ENCODE results near the gene TMPRSS9.
"Not testable (repeated sequence)": the region's sequence is repeated elsewhere in the genome, so short reads cannot be mapped to it uniquely, and the experiment has no call there.

Gene TMPRSS9

DNA sequence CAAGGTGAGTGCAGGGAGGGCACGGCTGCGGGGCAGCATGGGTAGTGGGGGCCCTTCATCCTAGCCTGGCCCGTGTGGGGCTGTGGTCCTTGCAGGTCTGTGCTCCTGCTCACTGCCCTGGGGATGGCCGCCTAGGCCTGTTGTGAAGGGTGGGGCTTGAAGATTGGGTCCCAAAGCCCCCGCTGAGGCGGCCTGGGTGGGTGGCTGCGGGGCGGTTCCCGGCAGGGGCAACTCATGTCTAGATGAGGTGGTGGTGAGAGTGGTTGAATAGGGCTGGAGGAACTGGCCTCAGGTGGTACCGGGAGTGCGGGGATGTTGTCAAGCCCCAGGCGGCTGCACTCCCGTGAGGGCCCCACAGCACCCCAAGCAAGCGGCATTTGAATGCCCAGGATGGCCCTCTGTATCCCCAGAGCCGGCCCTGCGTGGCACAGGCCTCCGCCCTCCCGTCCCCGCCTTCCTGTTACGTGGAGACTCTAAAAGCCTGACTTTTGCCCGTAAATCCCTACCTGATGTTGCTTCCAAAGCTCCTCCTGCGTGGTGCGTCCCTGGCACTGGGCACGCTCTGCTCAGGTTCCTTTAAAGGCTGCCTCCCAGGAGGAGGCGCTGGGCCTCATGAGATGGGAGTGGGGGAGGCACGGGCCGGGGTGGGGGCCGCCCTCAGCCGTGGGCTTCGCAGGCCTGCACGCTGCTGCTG, 16.6 kb upstream of the TMPRSS9 start:
- DNase-seq: no peak

DNA sequence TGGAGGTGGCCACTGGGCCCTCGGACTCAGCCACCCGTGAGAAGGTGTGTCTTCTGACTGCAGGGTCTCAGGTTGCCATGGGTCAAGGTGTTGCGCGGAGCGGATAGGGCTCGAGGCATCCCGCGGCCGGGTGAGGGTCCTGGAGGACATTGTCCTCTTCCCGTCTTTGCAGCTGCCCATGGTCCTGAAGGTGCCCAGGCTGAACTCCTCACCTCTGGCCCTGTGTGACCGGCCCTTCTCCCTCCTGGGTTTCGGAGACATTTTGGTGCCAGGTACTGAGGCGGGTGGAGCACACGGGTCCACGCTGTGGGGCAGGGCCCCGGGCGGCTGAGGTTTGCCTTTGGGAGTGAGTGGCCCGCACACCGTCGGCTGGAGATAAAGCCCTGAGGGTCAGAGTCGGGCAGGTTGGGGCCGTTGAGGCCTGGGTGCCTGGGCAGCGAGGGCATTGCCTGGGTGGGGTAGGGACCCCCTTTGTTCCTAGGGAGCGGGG, 15.6 kb upstream of the TMPRSS9 start:
- DNase-seq: no peak

DNA sequence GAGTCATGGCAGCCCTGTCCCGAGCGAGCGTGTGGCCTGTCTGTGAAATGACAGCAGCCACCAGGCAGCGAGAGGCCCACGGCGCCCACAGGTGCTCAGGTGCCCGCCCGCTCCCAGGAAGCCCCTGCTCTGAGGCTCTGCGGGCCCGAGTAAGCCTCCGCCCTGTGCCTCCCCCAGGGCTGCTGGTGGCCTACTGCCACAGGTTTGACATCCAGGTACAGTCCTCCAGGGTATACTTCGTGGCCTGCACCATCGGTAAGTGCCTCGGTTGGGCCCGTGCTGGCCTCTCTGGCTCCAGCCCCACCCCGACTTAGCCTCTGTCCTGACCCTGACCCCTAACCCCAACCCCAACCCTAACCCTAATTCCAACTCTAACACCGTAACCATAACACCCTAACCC, 15.0 kb upstream of the TMPRSS9 start:
- no peak for DNase-seq

DNA sequence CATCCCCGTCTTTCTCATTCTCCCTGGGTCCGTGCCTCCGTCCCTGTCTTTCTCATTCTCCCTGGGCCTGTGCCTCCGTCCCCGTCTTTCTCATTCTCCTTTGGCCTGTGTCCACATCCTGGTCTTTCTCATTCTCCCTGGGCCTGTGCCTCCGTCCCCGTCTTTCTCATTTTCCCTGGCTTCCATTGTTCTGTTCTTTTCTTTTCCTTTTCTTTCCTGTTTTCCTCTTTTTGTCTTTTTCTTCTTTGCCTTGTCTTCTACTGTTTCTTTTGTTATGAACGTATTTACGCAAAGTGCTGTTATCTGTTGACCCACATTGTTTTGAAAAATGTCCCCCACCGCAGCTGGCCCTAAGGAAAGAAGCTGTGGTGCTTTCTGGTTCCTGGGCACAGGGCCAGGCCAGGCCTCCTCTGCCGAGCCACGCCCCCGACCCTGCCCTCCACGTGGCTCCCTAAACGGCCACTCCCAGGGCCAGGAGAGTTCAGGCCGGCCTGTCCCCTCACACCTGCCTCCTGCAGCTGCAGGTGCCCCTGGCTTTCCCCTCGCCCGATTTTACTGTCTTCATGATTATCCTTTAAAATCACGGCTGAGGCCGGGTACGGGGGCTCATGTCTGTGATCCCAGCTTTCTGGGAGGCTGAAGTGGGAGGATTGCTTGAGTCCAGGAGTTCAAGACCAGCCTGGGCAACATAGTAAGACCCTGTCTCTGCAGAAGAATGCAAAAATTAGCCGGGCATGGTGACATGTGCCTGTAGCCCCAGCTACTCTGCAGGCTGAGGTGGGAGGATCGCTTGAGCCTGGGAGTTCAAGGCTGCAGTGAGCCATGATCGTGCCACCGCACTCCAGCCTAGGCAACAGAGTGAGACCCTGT, 14.0 kb upstream of the TMPRSS9 start:
- no peak for DNase-seq

DNA sequence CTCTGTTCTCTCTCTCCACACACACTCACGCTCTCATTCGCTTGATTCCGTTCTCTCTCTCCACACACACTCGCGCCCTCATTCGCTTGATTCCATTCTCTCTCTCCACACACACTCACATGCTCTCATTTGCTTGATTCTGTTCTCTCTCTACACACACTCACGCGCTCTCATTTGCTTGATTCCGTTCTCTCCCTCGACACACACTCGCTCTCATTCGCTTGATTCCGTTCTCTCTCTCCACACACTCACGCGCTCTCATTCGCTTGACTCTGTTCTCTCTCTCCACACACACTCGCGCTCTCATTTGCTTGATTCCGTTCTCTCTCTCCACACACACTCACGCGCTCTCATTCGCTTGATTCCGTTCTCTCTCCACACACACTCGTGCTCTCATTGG, 10.2 kb upstream of the TMPRSS9 start:
- DNase-seq: not testable (repeated sequence)

DNA sequence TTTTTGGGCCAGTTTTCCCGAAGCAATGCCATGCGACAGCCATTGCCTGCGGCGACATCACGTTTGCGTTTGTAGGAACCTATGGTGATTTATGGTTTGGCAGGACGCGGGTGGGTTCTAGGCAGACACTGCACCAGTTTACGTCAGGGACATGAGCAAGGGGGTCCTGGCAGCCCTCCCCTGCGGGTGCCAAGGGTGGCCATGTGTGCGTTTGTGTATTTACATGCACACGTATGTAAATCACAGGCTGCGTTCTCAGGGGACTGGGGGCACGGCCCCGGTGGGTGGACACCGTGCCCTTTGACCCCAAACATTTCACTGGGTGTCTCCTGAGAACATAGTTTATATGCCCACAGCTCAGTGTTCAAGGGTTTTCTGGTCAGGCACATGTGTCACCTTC, 9.4 kb upstream of the TMPRSS9 start:
- no peak for DNase-seq

DNA sequence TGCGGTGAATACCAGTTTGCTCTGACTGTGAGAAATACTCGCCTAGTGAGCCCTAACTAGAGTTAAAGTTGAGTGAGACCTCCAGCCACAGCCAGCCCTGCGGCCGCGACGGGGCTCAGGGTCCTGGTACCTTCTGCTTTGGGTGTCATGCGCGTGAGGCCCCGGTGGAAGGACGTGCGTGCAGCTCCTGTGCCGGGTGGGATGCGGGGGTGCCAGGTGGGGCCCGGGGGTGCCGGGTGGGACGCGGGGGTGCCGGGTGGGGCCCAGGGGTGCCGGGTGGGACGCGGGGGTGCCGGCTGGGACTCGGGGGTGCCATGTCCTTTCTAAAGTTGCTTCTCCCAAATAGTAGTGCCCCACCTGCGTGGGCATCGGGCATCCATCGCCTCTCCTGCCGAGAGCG, 8.5 kb upstream of the TMPRSS9 start:
- DNase-seq: no peak

DNA sequence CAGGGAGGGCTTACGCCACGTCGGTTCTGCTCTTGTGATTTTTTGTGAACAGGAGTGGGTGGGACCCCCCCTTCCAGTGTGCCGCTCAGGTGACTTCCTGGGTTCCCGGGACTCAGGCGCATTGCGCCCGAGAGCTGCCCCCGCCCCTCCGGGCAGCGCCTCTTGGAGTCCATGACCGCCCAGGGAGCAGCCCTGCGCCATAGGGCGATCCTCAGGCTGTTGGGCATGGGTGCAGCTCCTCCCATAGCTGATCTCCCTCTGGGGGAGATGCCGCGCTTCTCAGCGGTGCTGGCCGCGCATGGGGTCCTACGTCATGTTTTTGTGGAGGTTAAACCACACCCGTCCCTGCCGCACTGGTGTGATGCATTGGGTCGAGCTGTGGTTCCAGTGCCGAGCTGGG, 7.9 kb upstream of the TMPRSS9 start:
- no peak for DNase-seq

DNA sequence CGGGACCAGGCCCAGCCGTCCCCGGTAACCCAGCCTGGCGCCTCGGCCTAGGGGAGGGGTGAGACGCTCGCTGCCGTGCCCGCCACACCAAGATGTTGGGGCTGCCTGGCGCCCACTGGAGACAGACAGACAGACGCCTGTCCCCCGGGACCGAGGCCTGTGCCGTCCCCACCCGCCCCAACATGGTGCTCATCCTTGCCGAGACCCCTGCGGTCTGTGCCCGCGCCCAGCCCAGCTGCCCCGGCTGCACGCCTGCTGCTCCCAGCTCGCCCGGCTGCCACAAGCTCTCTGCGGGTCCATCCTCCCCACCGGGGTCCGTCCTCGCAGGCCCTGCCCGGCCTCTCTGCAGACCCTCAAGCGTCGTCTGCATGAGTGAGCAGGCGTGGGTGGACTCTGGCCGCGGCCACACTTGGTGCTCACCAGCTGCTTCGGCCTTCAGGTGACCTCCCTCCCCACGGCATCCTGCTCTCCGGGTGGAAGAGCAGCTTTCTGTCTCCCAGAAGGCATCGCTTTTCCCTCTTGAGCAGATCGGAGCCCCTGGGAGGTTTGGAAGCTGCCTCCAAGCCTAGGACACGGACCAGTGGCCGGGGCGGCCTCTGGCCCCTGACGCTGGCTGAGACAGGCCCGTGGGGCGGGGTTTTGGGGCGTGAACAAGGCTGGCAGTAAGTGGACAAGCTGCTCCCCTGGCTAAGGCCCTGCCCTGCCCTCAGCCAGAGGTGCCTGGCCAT, 6.7 kb upstream of the TMPRSS9 start:
- DNase-seq: no peak

DNA sequence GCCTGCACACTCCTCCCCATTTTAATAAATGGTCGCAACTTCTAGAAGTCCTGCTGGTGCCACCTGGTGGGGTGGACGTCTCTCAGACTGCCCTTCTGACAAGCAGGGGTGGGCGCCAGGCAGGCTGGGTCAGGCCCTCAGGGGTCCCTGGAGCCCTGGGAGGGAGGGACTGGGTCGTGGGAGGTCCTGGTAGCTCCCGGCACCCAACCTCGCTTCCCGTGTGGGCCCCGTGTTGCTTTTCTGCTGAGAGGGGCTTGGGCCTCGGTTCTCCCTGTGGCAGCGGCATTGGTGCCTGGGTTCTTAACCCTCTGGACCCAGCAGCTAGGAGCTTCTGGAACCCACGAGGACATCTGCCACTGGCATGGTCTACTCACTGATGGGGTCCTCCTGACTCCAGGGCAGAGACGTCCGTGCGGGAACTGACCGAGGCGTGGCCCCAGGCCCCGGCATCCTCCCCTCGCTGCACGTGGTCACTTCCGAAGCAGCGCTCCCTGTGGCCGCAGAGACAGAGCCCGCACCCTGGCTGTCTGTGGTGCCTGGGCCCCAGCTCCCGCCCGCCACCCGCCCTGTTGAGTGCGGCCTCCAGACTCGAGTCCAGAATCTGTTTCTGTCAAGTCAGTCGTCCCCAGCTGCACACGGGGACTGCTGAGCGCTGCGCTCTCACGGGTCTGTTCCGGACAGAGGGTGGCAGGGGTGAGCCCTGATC, 6.0 kb upstream of the TMPRSS9 start:
- DNase-seq: no peak

DNA sequence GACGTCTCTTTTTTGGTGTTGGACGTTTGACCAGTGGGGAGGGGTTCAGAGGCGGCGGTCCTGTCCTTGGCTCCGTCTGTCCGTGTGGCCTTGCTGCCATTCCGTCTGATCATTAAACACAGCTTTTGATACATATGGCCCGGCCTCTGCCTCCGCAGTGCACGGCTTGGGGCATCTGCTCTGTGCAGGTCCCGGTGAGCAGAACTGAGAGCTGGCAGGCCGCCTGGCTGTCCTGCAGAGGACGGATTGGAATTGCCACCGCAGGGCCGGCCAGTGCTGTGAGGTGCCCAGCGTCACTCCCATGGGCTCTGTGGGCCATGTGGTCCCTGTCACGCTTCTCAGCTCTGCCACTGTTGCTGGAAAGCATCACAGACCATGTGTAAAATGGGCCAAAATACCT, 5.4 kb upstream of the TMPRSS9 start:
- no peak for DNase-seq

DNA sequence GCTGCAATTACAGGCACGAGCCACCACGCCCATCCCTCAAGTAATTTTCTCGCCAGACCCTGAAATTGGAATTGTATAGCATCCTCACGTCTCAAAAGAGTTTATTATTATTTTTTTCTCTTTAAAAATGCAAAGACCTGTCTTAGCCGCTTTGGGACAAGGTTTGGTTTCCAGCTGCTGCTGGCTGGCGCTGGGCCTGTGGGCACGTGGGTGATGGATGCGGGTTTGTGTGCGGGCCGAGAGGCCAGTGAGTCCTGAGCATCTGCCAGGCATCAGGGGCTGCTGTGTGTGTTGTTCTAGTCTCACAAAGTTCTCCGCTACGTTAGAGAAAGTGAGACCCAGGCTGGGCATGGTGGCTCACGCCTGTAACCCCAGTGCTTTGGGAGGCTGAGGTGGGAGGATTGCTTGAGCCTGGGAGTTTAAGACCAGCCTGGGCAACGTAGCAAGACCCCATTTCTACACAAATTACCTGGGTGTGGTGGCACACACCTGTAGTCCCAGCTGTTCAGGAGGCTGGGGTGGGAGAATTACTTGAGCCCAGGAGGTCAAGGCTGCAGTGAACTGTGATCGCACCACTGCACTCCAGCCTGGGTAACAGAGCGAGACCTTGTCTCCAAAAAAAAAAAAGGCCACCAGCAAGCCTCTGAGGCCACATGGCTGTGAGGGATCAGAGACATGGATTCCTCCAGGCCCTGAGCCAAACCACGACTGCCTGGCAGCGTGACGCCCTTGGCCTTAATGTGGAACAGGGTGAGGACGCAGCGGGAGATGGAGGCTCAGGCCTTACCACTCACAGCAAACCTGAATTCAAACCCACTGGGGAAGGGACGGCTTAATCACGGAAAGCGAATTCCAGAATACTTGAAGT, 4.7 kb upstream of the TMPRSS9 start:
- DNase-seq: no peak

DNA sequence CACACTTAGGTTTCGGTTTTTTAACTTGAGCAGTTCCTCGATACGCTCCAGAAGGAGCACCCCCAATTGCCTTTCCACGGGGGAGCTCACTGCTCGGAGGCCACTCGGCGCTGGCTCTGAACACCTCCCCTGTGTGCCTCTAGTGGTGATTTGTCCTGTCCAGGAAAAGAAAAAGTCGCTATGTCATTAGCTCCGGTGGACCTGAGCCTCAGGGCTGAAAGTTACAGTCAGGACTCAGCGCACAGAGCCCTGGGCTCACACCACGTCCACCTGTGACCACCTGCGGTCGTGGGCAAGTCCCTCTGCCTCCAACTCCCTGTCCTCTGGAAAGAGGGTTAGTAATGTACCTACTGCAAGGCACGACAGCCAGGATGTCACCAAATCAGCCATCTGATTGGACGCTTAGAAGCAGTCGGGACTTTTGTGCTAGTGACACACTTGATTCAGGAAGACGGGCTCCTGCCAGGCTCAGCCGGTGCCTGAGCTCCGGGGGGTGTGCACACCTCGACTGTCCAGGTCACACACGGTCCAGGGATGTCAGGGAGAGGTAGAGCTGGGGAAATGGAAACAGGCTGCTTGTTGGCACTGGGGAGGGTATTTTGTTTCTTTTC, 3.9 kb upstream of the TMPRSS9 start:
- no peak for DNase-seq

DNA sequence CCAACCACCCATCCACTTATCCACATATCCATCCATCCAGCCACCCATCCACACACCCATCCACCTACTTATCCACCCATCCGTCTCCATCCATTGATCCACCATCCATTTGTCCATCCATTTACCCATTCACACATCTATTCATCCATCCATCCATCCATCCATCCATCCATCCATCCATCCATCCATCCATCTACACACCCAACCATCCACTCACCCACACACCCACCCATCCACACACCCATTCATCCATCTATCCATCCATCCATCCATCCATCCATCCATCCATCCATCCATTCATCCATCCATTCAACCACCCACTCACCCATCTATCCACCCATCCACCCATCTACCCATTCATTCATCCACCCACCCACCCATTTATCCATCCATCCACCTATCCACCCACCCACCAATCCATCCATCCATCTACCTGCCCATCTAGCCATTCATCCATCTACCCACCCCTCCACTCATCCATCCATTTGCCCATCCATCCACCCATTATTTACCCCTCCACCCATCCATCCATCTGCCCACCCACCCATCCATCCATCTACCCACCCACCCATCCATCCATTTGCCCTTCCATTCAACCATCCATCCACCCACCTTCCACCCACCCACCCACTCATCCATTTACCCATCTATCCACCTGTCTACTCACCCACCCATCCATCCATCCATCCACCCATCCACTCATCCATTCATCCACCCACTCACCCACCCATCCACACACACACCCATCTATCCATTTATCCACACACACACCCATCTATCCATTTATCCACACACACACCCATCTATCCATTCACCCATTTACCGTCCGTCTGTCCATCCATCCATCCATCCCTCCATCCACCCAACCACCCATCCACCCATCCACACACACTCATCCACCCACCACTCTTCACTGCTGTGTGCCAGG, 2.5 kb upstream of the TMPRSS9 start:
- DNase-seq: no peak

DNA sequence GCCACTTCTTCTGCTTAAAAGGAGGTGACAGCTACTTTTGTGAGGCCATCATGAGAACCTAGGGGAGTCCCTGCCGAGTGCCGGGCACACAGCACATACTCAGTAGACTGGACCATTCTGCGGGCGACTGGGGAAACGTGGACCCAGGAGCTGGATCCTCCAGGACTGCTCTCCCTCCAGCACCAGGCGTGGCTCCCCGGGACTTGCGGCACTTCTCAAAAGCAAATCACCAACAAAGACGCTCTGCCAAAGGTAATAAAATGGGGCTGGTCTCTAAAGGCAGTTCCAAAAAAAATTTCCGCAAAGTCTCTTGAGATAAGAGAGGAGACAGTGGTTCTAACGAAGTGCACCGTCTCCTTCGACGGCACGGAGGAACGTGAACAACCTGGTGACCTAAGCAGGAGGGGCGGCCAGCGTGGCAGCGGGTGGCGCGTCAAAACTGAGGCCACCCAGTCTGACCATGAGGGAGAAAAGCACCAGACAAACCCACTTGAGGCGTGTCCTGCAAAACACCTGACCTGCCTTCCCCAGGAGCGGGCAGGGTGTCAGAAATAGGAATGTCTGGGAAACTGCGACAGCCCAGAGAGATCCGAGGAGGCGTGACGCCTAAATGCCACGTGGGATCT, 1.4 kb upstream of the TMPRSS9 start:
- DNase-seq: no peak

DNA sequence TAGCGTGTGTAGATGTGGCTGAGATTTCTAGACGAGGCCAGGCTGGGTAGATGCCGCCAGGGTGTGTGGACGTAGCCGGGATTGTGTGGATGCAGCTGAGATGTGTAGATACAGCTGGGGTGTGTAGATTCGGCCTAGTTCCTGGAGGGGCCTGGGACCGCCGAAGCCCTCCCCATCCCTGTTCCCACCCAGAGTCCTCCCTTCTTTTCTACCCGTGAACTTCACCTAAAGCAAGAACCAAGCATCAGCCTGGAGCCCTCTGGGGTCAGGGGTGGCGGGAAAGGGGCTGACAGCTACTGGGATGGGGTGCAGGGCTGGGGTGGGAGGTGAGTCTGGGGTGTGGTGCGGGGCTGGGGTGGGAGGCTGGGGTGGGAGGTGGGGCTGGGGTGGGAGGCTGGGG, 768 bp downstream of the TMPRSS9 start:
- DNase-seq: no peak

DNA sequence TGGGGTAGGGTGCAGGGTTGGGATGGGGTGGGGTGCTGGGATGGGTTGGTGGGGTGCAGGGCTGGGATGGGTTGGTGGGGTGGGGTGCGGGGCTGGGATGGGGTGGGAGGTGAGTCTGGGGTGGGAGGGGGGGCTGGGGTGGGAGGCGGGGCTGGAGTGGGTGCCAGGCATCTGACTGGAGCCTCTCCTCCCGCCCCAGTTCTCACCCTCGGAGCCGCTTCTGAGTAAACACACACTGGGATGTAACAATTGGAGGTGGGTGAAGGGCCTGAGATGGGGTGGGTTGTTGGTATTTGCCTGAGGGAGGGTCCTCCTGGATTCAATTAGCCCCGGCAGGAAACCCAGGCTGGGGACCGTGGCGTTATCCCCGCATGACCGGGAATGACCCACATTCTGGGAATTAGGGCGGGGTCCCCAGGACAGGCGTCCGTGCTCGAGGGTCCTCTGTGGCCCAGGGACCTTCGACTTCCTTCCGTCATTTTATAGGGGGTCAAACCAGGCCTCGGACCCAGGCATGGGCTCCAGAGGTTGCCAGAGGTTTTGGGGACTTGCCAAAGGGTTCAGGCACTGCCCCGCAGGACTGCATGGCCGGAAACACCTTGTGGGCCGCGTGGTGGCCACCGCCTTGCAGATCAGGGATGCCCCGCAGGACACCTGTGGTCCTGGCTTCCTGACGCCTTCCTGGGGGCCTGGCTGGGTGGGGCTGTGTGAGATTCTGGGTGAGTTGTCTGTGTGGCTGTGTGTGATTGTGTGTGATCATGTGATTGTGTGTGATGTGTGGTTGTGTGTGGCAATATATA, 1.4 kb downstream of the TMPRSS9 start:
- no peak for DNase-seq

DNA sequence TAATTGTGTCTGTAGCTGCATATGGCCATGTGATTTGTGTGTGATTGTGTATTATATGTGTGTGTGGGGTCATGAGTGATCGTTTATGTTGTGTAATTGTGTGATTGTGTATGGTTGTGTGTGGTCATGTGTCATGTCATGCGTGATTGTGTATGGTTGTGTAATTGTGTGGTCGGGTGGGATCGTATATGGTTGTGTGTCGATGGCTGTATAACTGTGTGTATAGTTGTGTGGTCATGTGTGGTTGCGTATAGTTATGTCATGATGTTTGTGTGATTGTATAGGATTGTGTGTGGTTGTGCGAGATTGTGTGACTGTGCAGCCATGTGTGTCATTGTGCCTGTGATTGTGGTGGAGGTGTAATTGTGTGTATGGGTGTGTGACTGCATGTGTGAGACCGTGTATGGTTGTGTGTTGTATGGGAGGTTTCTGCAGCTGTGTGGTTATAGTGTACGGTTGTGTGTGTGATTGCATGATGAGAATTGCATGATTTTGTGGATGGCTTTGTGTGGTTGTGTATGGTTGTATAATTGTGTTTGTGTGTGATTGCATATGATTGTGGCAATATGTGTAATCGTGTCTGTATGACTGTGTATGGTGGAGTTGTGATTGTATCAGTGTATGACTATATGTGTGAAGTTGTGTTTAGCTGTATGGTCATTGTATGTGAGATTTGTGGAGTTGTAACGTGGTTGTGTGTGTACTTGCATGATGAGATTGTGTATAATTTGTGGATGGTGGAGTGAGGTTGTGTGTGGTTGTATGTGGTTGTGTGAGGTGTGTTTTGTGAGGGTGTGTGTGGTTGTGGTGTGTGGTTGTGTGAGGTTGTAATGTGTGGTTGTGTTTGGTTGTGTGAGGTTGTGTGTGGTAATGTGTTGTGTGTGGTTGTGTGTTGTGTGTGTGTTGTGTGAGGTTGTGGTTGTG, 2.2 kb downstream of the TMPRSS9 start:
- DNase-seq: no peak
